SK-N-SH (cell line): Measurements from ENCODE around the gene KCNT1. TPM values are rescaled to one million over a fixed set of nuclear protein-coding genes. Genes with fewer than 3 reads are reported as not detected.

Source experiments
- CTCF ChIA-PET: fragments of 300-600, 350-600 bp; formaldehyde crosslinking; extraction: SDS; loops from one replicate; lab custom pipeline; 2021; lab: Yijun Ruan, JAX
- POLR2A ChIA-PET: fragments of 350-600 bp; sonication (Branson Sonifier 250); formaldehyde crosslinking; extraction: SDS; loops from one replicate; lab custom pipeline; 2020; ENCODE audit warnings: antibody characterized with exemption, inconsistent platforms; lab: Yijun Ruan, JAX
- DNase-seq: peaks from one replicate; pipeline ENCODE4 v3.0.0; 2012
- H2AFZ ChIP-seq: fragments of 200-600 bp; sonication (generic); 2 replicates; pipeline ENCODE4 v1.8.1; 2016; ENCODE audit warnings: antibody characterized with exemption, mild to moderate bottlenecking, low read depth
- H3F3A ChIP-seq: fragments of 200-600 bp; sonication (generic); replicated peaks from 2 replicates; pipeline ENCODE3; 2016; ENCODE audit warnings: antibody characterized with exemption, mild to moderate bottlenecking; ENCODE audit not compliant: insufficient read depth
- H3K27ac ChIP-seq, 2 experiments: fragments of 200-500 bp in 1 of 2; fragments of 200-600 bp in 1 of 2; sonication (Bioruptor generic) in 1 of 2; sonication (generic), shearing (Covaris generic) in 1 of 2; 2 replicates each; pipeline versions ENCODE4 v1.5.1 to v1.6.1; 2014 to 2016; ENCODE audit warnings: low read depth in 2 of 2, inconsistent platforms in 1 of 2, low read length in 1 of 2, mild to moderate bottlenecking in 1 of 2, mixed read lengths in 1 of 2
- H3K27me3 ChIP-seq: fragments of 200-600 bp; sonication (generic), shearing (Covaris generic); 2 replicates; pipeline ENCODE4 v1.6.1; 2016; ENCODE audit warnings: mixed run types; ENCODE audit not compliant: insufficient read depth
- H3K36me3 ChIP-seq, 2 experiments: fragments of 200-500 bp in 1 of 2; fragments of 200-600 bp in 1 of 2; sonication (Bioruptor generic) in 1 of 2; sonication (generic) in 1 of 2; replicated peaks in 1 of 2; 2 replicates each; pipeline versions ENCODE3 to v1.5.1; 2014 to 2016; ENCODE audit warnings: low read length in 1 of 2, mild to moderate bottlenecking in 1 of 2; ENCODE audit not compliant: insufficient read depth in 2 of 2, control insufficient read depth in 1 of 2
- H3K4me1 ChIP-seq, 2 experiments: fragments of 200-500 bp in 1 of 2; fragments of 200-600 bp in 1 of 2; sonication (Bioruptor generic) in 1 of 2; sonication (generic), shearing (Covaris generic) in 1 of 2; 2 replicates each; pipeline versions ENCODE4 v1.5.1 to v1.6.1; 2014 to 2016; ENCODE audit warnings: low read depth in 1 of 2, low read length in 1 of 2, mixed run types in 1 of 2; ENCODE audit not compliant: insufficient read depth in 2 of 2, control insufficient read depth in 1 of 2
- H3K4me2 ChIP-seq: fragments of 200-600 bp; sonication (generic), shearing (Covaris generic); 2 replicates; pipeline ENCODE4 v1.6.1; 2017; ENCODE audit warnings: mixed run types
- H3K4me3 ChIP-seq, 2 experiments: fragments of 200-500 bp in 1 of 2; fragments of 200-600 bp in 1 of 2; sonication (Bioruptor generic) in 1 of 2; sonication (generic), shearing (Covaris generic) in 1 of 2; 2 replicates each; pipeline versions ENCODE4 v1.5.1 to v1.8.1; 2014 to 2016; ENCODE audit warnings: low read depth in 2 of 2, inconsistent platforms in 1 of 2, low read length in 1 of 2, mild to moderate bottlenecking in 1 of 2, mixed read lengths in 1 of 2, moderate library complexity in 1 of 2
- H3K79me2 ChIP-seq: fragments of 200-600 bp; sonication (generic); 2 replicates; pipeline ENCODE4 v1.8.1; 2017; ENCODE audit warnings: mild to moderate bottlenecking; ENCODE audit not compliant: insufficient read depth
- H3K9ac ChIP-seq: fragments of 200-600 bp; sonication (generic); 2 replicates; pipeline ENCODE4 v1.6.1; 2017; ENCODE audit warnings: mixed run types
- H3K9me2 ChIP-seq: fragments of 200-600 bp; sonication (generic); 2 replicates; pipeline ENCODE4 v1.6.1; 2017; ENCODE audit warnings: mixed run types
- H3K9me3 ChIP-seq: fragments of 200-600 bp; sonication (generic); 2 replicates; pipeline ENCODE4 v1.6.1; 2017; ENCODE audit warnings: mixed run types, mild to moderate bottlenecking, moderate library complexity
- H4K20me1 ChIP-seq: fragments of 200-600 bp; sonication (generic); 2 replicates; pipeline ENCODE4 v1.6.1; 2017; ENCODE audit warnings: mild to moderate bottlenecking, mixed run types; ENCODE audit not compliant: insufficient read depth
- CHD2 ChIP-seq: fragments of 150-350 bp; IDR thresholded peaks from 2 replicates; pipeline ENCODE4 v1.6.1; 2018; ENCODE audit warnings: low read length; ENCODE audit not compliant: partially characterized antibody
- ELF1 ChIP-seq: IDR thresholded peaks from 2 replicates; pipeline ENCODE4 v1.4.0; 2012
- EP300 ChIP-seq, 2 experiments: IDR thresholded peaks; 2 replicates each; pipeline versions ENCODE4 v1.4.0 to v1.6.1; 2012; ENCODE audit warnings: borderline replicate concordance in 1 of 2, low read depth in 1 of 2, low read length in 1 of 2
- EZH2phosphoT487 ChIP-seq: fragments of 200-600 bp; sonication (generic); IDR thresholded peaks from 2 replicates; pipeline ENCODE4 v1.6.1; 2017; ENCODE audit warnings: low read depth, mixed run types, mild to moderate bottlenecking, antibody characterized with exemption, moderate library complexity, borderline replicate concordance
- FOSL2 ChIP-seq: IDR thresholded peaks from 2 replicates; pipeline ENCODE4 v1.4.0; 2012; ENCODE audit warnings: low read depth, mild to moderate bottlenecking, moderate library complexity, borderline replicate concordance
- FOXJ3 ChIP-seq: sonication (generic); formaldehyde crosslinking; IDR thresholded peaks from 2 replicates; pipeline ENCODE4 v1.5.1; 2020; ENCODE audit warnings: mild to moderate bottlenecking, missing genetic modification reagents
- FOXM1 ChIP-seq: IDR thresholded peaks from 2 replicates; pipeline ENCODE4 v1.4.0; 2012; ENCODE audit warnings: low read depth, mild to moderate bottlenecking
- GABPA ChIP-seq: IDR thresholded peaks from 2 replicates; pipeline ENCODE4 v1.4.0; 2012; ENCODE audit warnings: low read depth, mild to moderate bottlenecking
- GATA2 ChIP-seq: sonication (generic); formaldehyde crosslinking; IDR thresholded peaks from 2 replicates; pipeline ENCODE4 v1.5.0; 2020; ENCODE audit warnings: mild to moderate bottlenecking, missing genetic modification reagents
- JUND ChIP-seq: IDR thresholded peaks from 2 replicates; pipeline ENCODE4 v1.4.0; 2012
- MEF2A ChIP-seq: IDR thresholded peaks from 2 replicates; pipeline ENCODE4 v1.4.0; 2012; ENCODE audit warnings: low read depth, borderline replicate concordance
- MXI1 ChIP-seq: IDR thresholded peaks from 2 replicates; pipeline ENCODE4 v1.6.1; 2012; ENCODE audit warnings: mild to moderate bottlenecking, low read depth, low read length, improper control_type of control experiment
- NFIC ChIP-seq: IDR thresholded peaks from 2 replicates; pipeline ENCODE4 v1.4.0; 2012; ENCODE audit warnings: borderline replicate concordance
- POLR2AphosphoS5 ChIP-seq: IDR thresholded peaks from 2 replicates; pipeline ENCODE4 v1.6.1; 2012; ENCODE audit warnings: low read depth, low read length
- RAD21 ChIP-seq: IDR thresholded peaks from 2 replicates; pipeline ENCODE4 v1.6.1; 2012; ENCODE audit warnings: mild to moderate bottlenecking, low read length
- RCOR1 ChIP-seq: fragments of 150-350 bp; IDR thresholded peaks from 2 replicates; pipeline ENCODE4 v1.6.1; 2017; ENCODE audit warnings: antibody characterized with exemption, low read length
- SIN3A ChIP-seq: IDR thresholded peaks from 2 replicates; pipeline ENCODE4 v1.6.1; 2012; ENCODE audit warnings: low read depth, mild to moderate bottlenecking, low read length, moderate library complexity, borderline replicate concordance
- TAF1 ChIP-seq: IDR thresholded peaks from 2 replicates; pipeline ENCODE4 v1.6.1; 2012; ENCODE audit warnings: low read depth, mild to moderate bottlenecking, low read length, moderate library complexity, borderline replicate concordance
- TCF12 ChIP-seq: IDR thresholded peaks from 2 replicates; pipeline ENCODE4 v1.4.0; 2012
- YY1 ChIP-seq: IDR thresholded peaks from 2 replicates; pipeline ENCODE4 v1.4.0; 2012; ENCODE audit warnings: low read depth, mild to moderate bottlenecking
- WGBS: methylation state at CpG from one replicate; pipeline ENCODE4 v1.1.6; 2017; ENCODE audit warnings: low lambda C conversion rate; 5-methylcytosine and 5-hydroxymethylcytosine counted together
- polyA plus RNA-seq, 3 experiments: library from polyadenylated mRNA; depleted of rRNA; stranded (reverse); fragments of >200 nt; gene quantifications; 2 replicates each; pipeline ENCODE4 v1.2.3, GENCODE V29; 2012
- TF ChIP-seq, protein P1 (sequence below): IDR thresholded peaks from 2 replicates; pipeline ENCODE4 v1.4.0; 2012; ENCODE audit warnings: low read depth, borderline replicate concordance
- TF ChIP-seq, protein P2 (sequence below): IDR thresholded peaks from 2 replicates; pipeline ENCODE4; 2012
- TF ChIP-seq, protein P3 (sequence below): fragments of 150-350 bp; IDR thresholded peaks from 2 replicates; pipeline ENCODE4 v1.6.1; 2016; ENCODE audit warnings: mild to moderate bottlenecking, low read depth, low read length
- TF ChIP-seq, protein P4 (sequence below): IDR thresholded peaks from 2 replicates; pipeline ENCODE4 v1.4.0; 2012; ENCODE audit warnings: low read depth

The KCNT1 gene
- polyA plus RNA-seq, 1 of the 3 experiments (the other 2 are of a cell fraction): 0.08 TPM

DNA sequence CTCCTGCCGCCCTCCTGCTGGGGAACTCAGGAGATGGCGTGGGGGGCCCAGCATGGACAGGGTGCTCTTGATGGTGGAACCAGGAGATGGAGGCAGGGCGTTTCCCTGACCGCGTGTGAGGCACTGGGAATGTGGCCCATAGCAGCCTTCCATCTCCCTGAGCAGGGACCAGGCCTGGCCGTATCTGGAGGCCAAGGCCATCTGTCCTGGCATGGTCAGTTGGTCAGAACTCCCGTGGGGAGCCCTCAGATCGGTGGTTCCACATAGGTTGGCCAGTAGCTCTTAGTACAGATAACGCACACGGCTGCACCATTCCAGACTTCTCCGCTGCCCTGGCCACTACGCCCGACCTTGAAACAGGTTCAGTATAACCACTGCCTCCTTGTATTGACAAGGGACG lies 77.6 kb downstream of the KCNT1 start:
- no peak overlapping the region for H3K9ac ChIP-seq
- H3K9me2 ChIP-seq: no peaks in the 10 kb centered on the region
- WGBS: 48% methylated on average over 4 of the region's 14 CpGs
- H3K27me3 ChIP-seq: no peaks in the 10 kb centered on the region
- TF ChIP-seq TCF12 (no peak), ELF1 (no peak), EP300 (IDR thresholded peaks at IDR 0.05; ENCODE audit: borderline replicate concordance in 1 of 2, low read depth in 1 of 2, low read length in 1 of 2) (no peak), EZH2phosphoT487 (no peak), TAF1 (no peak), RCOR1 (no peak), YY1 (no peak), GATA2 (CRISPR knock-in tag) (no peak), MXI1 (no peak)
- TF ChIP-seq, protein P1, sequence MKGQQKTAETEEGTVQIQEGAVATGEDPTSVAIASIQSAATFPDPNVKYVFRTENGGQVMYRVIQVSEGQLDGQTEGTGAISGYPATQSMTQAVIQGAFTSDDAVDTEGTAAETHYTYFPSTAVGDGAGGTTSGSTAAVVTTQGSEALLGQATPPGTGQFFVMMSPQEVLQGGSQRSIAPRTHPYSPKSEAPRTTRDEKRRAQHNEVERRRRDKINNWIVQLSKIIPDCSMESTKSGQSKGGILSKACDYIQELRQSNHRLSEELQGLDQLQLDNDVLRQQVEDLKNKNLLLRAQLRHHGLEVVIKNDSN: no peak
- TF ChIP-seq, protein P2, sequence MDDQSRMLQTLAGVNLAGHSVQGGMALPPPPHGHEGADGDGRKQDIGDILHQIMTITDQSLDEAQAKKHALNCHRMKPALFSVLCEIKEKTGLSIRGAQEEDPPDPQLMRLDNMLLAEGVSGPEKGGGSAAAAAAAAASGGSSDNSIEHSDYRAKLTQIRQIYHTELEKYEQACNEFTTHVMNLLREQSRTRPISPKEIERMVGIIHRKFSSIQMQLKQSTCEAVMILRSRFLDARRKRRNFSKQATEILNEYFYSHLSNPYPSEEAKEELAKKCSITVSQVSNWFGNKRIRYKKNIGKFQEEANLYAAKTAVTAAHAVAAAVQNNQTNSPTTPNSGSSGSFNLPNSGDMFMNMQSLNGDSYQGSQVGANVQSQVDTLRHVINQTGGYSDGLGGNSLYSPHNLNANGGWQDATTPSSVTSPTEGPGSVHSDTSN: no peak
- TF ChIP-seq, protein P3, sequence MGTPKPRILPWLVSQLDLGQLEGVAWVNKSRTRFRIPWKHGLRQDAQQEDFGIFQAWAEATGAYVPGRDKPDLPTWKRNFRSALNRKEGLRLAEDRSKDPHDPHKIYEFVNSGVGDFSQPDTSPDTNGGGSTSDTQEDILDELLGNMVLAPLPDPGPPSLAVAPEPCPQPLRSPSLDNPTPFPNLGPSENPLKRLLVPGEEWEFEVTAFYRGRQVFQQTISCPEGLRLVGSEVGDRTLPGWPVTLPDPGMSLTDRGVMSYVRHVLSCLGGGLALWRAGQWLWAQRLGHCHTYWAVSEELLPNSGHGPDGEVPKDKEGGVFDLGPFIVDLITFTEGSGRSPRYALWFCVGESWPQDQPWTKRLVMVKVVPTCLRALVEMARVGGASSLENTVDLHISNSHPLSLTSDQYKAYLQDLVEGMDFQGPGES: no peak
- TF ChIP-seq, protein P4, sequence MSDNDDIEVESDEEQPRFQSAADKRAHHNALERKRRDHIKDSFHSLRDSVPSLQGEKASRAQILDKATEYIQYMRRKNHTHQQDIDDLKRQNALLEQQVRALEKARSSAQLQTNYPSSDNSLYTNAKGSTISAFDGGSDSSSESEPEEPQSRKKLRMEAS: no peak
- H3K27ac ChIP-seq: no peak overlapping the region
- ChIA-PET POLR2A (interaction anchor here (0.6 kb wide), 1 partner anchor 33 kb away, joined by 3 read pairs; no protein-coding TSS in a partner anchor), CTCF (interaction anchor here (1.6 kb wide), 1 partner anchor 18 kb away, joined by 6 read pairs; no protein-coding TSS in a partner anchor)
- H3K36me3 ChIP-seq: no peaks in the 10 kb centered on the region
- H3K4me3 ChIP-seq: no peak overlapping the region
- no peak overlapping the region for H3K4me2 ChIP-seq
- H2AFZ ChIP-seq: no peak overlapping the region
- no peaks in the 10 kb centered on the region for H3K9me3 ChIP-seq
- no peaks in the 10 kb centered on the region for H3F3A ChIP-seq
- no peaks in the 10 kb centered on the region for H3K4me1 ChIP-seq
- H4K20me1 ChIP-seq: no peaks in the 10 kb centered on the region
- no peaks in the 10 kb centered on the region for H3K79me2 ChIP-seq
- DNase-seq: no peak

DNA sequence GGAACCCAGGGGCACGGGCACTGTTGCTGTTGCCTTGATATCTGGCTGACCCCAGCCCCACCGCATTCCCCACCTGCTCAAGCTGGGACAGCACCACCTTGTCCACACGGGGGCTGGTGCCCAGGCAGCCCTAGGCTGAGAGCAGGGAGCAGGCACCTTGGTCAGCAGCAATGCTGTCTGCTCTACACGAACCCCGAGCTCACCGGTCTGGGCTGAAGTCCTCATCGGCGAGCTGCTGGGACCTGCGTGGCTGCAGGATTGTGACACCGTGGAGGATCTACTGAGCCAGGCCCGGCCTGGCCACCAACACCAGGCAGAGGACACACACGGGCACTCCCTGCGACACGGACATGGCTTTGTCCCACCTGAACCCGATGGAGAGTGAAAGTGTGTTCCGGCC lies 78.1 kb downstream of the KCNT1 start:
- Histone ChIP-seq H2AFZ (no peak overlapping the region), H3K27me3 (no peaks in the 10 kb centered on the region), H3K79me2 (no peaks in the 10 kb centered on the region), H3F3A (no peaks in the 10 kb centered on the region), H3K4me1 (no peaks in the 10 kb centered on the region), H4K20me1 (no peaks in the 10 kb centered on the region), H3K4me3 (no peak overlapping the region), H3K9me2 (no peaks in the 10 kb centered on the region), H3K9ac (no peak overlapping the region), H3K36me3 (no peaks in the 10 kb centered on the region), H3K27ac (no peak overlapping the region), H3K4me2 (no peak overlapping the region), H3K9me3 (no peaks in the 10 kb centered on the region)
- ChIA-PET CTCF (interaction anchor here (1.6 kb wide), 1 partner anchor 17 kb away, joined by 6 read pairs; no protein-coding TSS in a partner anchor), POLR2A (no interaction called here)
- 54% methylated on average over 6 of the region's 16 CpGs for WGBS
- DNase-seq: no peak
- TF ChIP-seq FOXJ3 (CRISPR knock-in tag): no peak
- TF ChIP-seq RAD21: no peak
- TF ChIP-seq, protein P2: no peak
- TF ChIP-seq GABPA: no peak
- no peak for TF ChIP-seq FOSL2
- no peak for TF ChIP-seq NFIC
- no peak for TF ChIP-seq CHD2
- no peak for TF ChIP-seq GATA2 (CRISPR knock-in tag)
- TF ChIP-seq EP300 (IDR thresholded peaks at IDR 0.05; ENCODE audit: borderline replicate concordance in 1 of 2, low read depth in 1 of 2, low read length in 1 of 2): no peak
- no peak for TF ChIP-seq SIN3A
- no peak for TF ChIP-seq YY1
- TF ChIP-seq POLR2AphosphoS5: no peak
- no peak for TF ChIP-seq EZH2phosphoT487
- no peak for TF ChIP-seq FOXM1
- no peak for TF ChIP-seq JUND
- TF ChIP-seq MEF2A: no peak
- TF ChIP-seq, protein P4: no peak
